Measurements from ENCODE around the gene AMMECR1. TPM values are rescaled to one million over a fixed set of nuclear protein-coding genes. Genes with fewer than 3 reads are reported as not detected.

The AMMECR1 gene
- polyA plus RNA-seq, 1 donor from 2014 or later = 3.7 TPM

- no peak overlapping the region for H3K4me3 ChIP-seq (ENCODE audit: low read length)
- no peaks in the 10 kb centered on the region for H4K20me1 ChIP-seq (ENCODE audit: insufficient read depth)
- H3F3A ChIP-seq (ENCODE audit: insufficient read depth, low read length, poor library complexity, severe bottlenecking) = no peaks in the 10 kb centered on the region
- no peaks in the 10 kb centered on the region for H3K79me2 ChIP-seq (replicated peaks; ENCODE audit: insufficient read depth, low read length)
- no peak overlapping the region for H2AFZ ChIP-seq (ENCODE audit: low read depth, low read length)
- H3K27me3 ChIP-seq (ENCODE audit: insufficient read depth, low read depth, low read length) = no peaks in the 10 kb centered on the region
- H3K9ac ChIP-seq (ENCODE audit: low read length) = no peak overlapping the region
- no peak overlapping the region for H3K4me2 ChIP-seq (ENCODE audit: low read length)
- no peaks in the 10 kb centered on the region for H3K36me3 ChIP-seq (ENCODE audit: insufficient read depth, low read length)
- TF ChIP-seq EZH2 (IDR thresholded peaks at IDR 0.05; ENCODE audit: borderline replicate concordance, insufficient read depth, low read length, poor library complexity, severe bottlenecking) (no peak), TAF1 (IDR thresholded peaks at IDR 0.05; ENCODE audit: low read depth) (no peak), SMC3 (conservative IDR thresholded peaks at IDR 0.05; ENCODE audit: poor library complexity) (no peak), POLR2AphosphoS5 (IDR thresholded peaks at IDR 0.05) (no peak), REST (IDR thresholded peaks at IDR 0.05; ENCODE audit: borderline replicate concordance) (no peak), CTCF (IDR thresholded peaks at IDR 0.05; ENCODE audit: poor library complexity, severe bottlenecking) (no peak), EP300 (conservative IDR thresholded peaks at IDR 0.05; ENCODE audit: poor library complexity, severe bottlenecking) (no peak), RAD21 (conservative IDR thresholded peaks at IDR 0.05) (no peak), MXI1 (conservative IDR thresholded peaks at IDR 0.05; ENCODE audit: poor library complexity, severe bottlenecking) (no peak)
- no peaks in the 10 kb centered on the region for H3K9me2 ChIP-seq (ENCODE audit: insufficient read depth, low read length)
- H3K9me3 ChIP-seq (ENCODE audit: low read length) = no peaks in the 10 kb centered on the region
- H3K27ac ChIP-seq (ENCODE audit: low read length) = no peak overlapping the region
Observed at GRCh38 chrX:110157444-110157843, 160.4 kb downstream of the AMMECR1 start.

GRCh38 chrX:110156167-110156754, 161.6 kb downstream of the AMMECR1 start:
- Histone ChIP-seq H4K20me1 (ENCODE audit: insufficient read depth) (no peaks in the 10 kb centered on the region), H3K36me3 (ENCODE audit: insufficient read depth, low read length) (no peaks in the 10 kb centered on the region), H3K9ac (ENCODE audit: low read length) (no peak overlapping the region), H3K27me3 (ENCODE audit: insufficient read depth, low read depth, low read length) (no peaks in the 10 kb centered on the region), H3K9me2 (ENCODE audit: insufficient read depth, low read length) (no peaks in the 10 kb centered on the region), H3K4me2 (ENCODE audit: low read length) (no peak overlapping the region), H2AFZ (ENCODE audit: low read depth, low read length) (no peak overlapping the region), H3K27ac (ENCODE audit: low read length) (no peak overlapping the region), H3K4me3 (ENCODE audit: low read length) (no peak overlapping the region), H3F3A (ENCODE audit: insufficient read depth, low read length, poor library complexity, severe bottlenecking) (no peaks in the 10 kb centered on the region), H3K9me3 (ENCODE audit: low read length) (no peaks in the 10 kb centered on the region), H3K79me2 (replicated peaks; ENCODE audit: insufficient read depth, low read length) (no peaks in the 10 kb centered on the region)
- TF ChIP-seq EP300 (conservative IDR thresholded peaks at IDR 0.05; ENCODE audit: poor library complexity, severe bottlenecking) (no peak), TAF1 (IDR thresholded peaks at IDR 0.05; ENCODE audit: low read depth) (no peak), REST (IDR thresholded peaks at IDR 0.05; ENCODE audit: borderline replicate concordance) (no peak), CTCF (IDR thresholded peaks at IDR 0.05; ENCODE audit: poor library complexity, severe bottlenecking) (no peak)

All from neural cell (in vitro differentiated cells).